ENCODE measurements around the gene GAPVD1. TPM values are rescaled to one million over a fixed set of nuclear protein-coding genes. Genes with fewer than 3 reads are reported as not detected.

The GAPVD1 gene
- total RNA-seq, 1 experiment from 2014 or later, result 53.1 TPM

GRCh38 chr9:125239631-125240597, 21.7 kb upstream of the GAPVD1 start:
- peaks cover 69% of the 10 kb centered on the region for H3K79me2 ChIP-seq (ENCODE audit: insufficient read depth, low read length)
- H3K4me1 ChIP-seq (ENCODE audit: control insufficient read depth in 1 of 2, insufficient read depth in 2 of 2, low read length in 2 of 2), result peaks cover 26 to 35% of the 10 kb centered on the region in 2 experiments

GRCh38 chr9:125240649-125240999, 21.0 kb upstream of the GAPVD1 start:
- H3K4me2 ChIP-seq (ENCODE audit: low read length), result peak overlapping the region; percentile 86
- no peaks in the 10 kb centered on the region for H3K9me3 ChIP-seq (ENCODE audit: control insufficient read depth in 1 of 2, insufficient read depth in 1 of 2, low read depth in 1 of 2, low read length in 2 of 2)
- peaks cover 36% of the 10 kb centered on the region for H4K20me1 ChIP-seq (ENCODE audit: insufficient read depth)
- TSS peak; percentile 55 for BruUV-seq (replicated peaks)
- TF ChIP-seq POLR2A (IDR thresholded peaks at IDR 0.05; ENCODE audit: borderline replicate concordance, extremely low read depth, insufficient read depth, insufficient read length), result no peak
- TF ChIP-seq ZBTB33 (IDR thresholded peaks at IDR 0.05; ENCODE audit: extremely low read depth, insufficient replicate concordance, low read length), result no peak
- TF ChIP-seq RAD21 (IDR thresholded peaks at IDR 0.05; ENCODE audit: low read depth), result no peak
- no peak for TF ChIP-seq ZFX (IDR thresholded peaks at IDR 0.05)
- TF ChIP-seq SRF (IDR thresholded peaks at IDR 0.05; ENCODE audit: low read depth), result no peak
- peak overlapping the region; percentile 98 for H3K9ac ChIP-seq (ENCODE audit: low read length)
- H3K79me2 ChIP-seq (ENCODE audit: insufficient read depth, low read length), result peaks cover 61% of the 10 kb centered on the region
- ATAC-seq, result peak; percentile 5; the same call in 1 of the 2 replicates
- peaks cover 44 to 47% of the 10 kb centered on the region in 2 experiments for H3K36me3 ChIP-seq (ENCODE audit: control insufficient read depth in 1 of 2, insufficient read depth in 2 of 2, low read length in 2 of 2)
- H3K27ac ChIP-seq (ENCODE audit: low read depth, low read length), result peak overlapping the region; percentile 89
- ChIA-PET POLR2A (interaction anchor here (0.6 to 5.3 kb wide), 14 partner anchors 9 to 665 kb away, joined by 3 to 54 read pairs (median 6); partner anchors contain the start of gene GAPVD1), CTCF (no interaction called here), RAD21 (ENCODE audit: low non-redundant PET in 1 of 2, low total read pairs in 2 of 2, uncharacterized antibody in 2 of 2, unreplicated experiment in 2 of 2) (no interaction called here)
- peaks cover 27 to 36% of the 10 kb centered on the region in 2 experiments for H3K4me1 ChIP-seq (ENCODE audit: control insufficient read depth in 1 of 2, insufficient read depth in 2 of 2, low read length in 2 of 2)
- H3K9me2 ChIP-seq (ENCODE audit: insufficient read depth), result no peaks in the 10 kb centered on the region
- H3K27me3 ChIP-seq (ENCODE audit: insufficient read depth, low read length), result no peaks in the 10 kb centered on the region
- intact Hi-C loops (cut with micrococcal nuclease), result no loop called here
- peak overlapping the region; percentile 97 to 99 for H3K4me3 ChIP-seq (replicated peaks in 1 of 2; ENCODE audit: low read depth in 1 of 2, low read length in 2 of 2)
- DNase-seq (ENCODE audit: low read depth, low spot score), result no peak
- H2AFZ ChIP-seq (ENCODE audit: low read depth, low read length, poor library complexity, severe bottlenecking), result no peak overlapping the region

More at GRCh38 chr9:125239631-125240597, 21.7 kb upstream of the GAPVD1 start:
- H3K27me3 ChIP-seq (ENCODE audit: insufficient read depth, low read length), result no peaks in the 10 kb centered on the region
- H3K4me3 ChIP-seq (replicated peaks in 1 of 2; ENCODE audit: low read depth in 1 of 2, low read length in 2 of 2), result peak overlapping the region; percentile 97 to 99
- no TSS peak for BruUV-seq (replicated peaks)
- POLR2A ChIA-PET, result interaction anchor here (1.3 to 1.6 kb wide), 3 partner anchors 21 to 103 kb away, joined by 3 to 18 read pairs (median 4); partner anchors contain the start of gene GAPVD1
- no peak overlapping the region for H2AFZ ChIP-seq (ENCODE audit: low read depth, low read length, poor library complexity, severe bottlenecking)
- TF ChIP-seq JUND (IDR thresholded peaks at IDR 0.05), result no peak
- H4K20me1 ChIP-seq (ENCODE audit: insufficient read depth), result peaks cover 42% of the 10 kb centered on the region
- H3K9me3 ChIP-seq (ENCODE audit: control insufficient read depth in 1 of 2, insufficient read depth in 1 of 2, low read depth in 1 of 2, low read length in 2 of 2), result no peaks in the 10 kb centered on the region
- H3K9me2 ChIP-seq (ENCODE audit: insufficient read depth), result no peaks in the 10 kb centered on the region
- CTCF ChIA-PET, result no interaction called here
- peak overlapping the region; percentile 86 for H3K4me2 ChIP-seq (ENCODE audit: low read length)
- intact Hi-C loops (cut with micrococcal nuclease), result no loop called here
- H3K9ac ChIP-seq (ENCODE audit: low read length), result peak overlapping the region; percentile 98
- H3K27ac ChIP-seq (ENCODE audit: low read depth, low read length), result peak overlapping the region; percentile 89
- ATAC-seq (no peak), DNase-seq (ENCODE audit: low read depth, low spot score) (no peak)
- H3K36me3 ChIP-seq (ENCODE audit: control insufficient read depth in 1 of 2, insufficient read depth in 2 of 2, low read length in 2 of 2), result peaks cover 48 to 52% of the 10 kb centered on the region in 2 experiments
- RAD21 ChIA-PET (ENCODE audit: low non-redundant PET in 1 of 2, low total read pairs in 2 of 2, uncharacterized antibody in 2 of 2, unreplicated experiment in 2 of 2), result no interaction called here
